Lower leg skin (tissue), 4 donors: Measurements from ENCODE around the gene FRAS1. TPM values are rescaled to one million over a fixed set of nuclear protein-coding genes. Genes with fewer than 3 reads are reported as not detected.

Source experiments
- DNase-seq, 2 donors: peaks; one replicate each; pipeline ENCODE4 v3.0.0-alpha.2; 2019; ENCODE audit warnings: low spot score in 2 of 2
- H3K4me3 ChIP-seq: fragments of 200-600 bp; sonication (generic); 2 replicates; pipeline ENCODE4 v1.5.1; 2017; ENCODE audit warnings: mild to moderate bottlenecking, low read depth; ENCODE audit not compliant: poor library complexity, severe bottlenecking
- POLR2A ChIP-seq, 2 donors: fragments of 450-650 bp; IDR thresholded peaks; one replicate each; pipeline ENCODE4 v1.6.1; 2016 to 2017; ENCODE audit warnings: antibody characterized with exemption in 2 of 2, mild to moderate bottlenecking in 1 of 2, moderate library complexity in 1 of 2
- WGBS, 2 donors: methylation state at CpG; one replicate each; pipeline ENCODE4 v1.1.5; 2018; 5-methylcytosine and 5-hydroxymethylcytosine counted together
- intact Hi-C: fragments of 100-400 bp; cut with DNase I; formaldehyde crosslinking; loops from one replicate; pipeline ENCODE4 v1.15.0; 2023; ENCODE audit warnings: low total_unique reads
- total RNA-seq, 4 donors: library from RNA; depleted of rRNA; stranded (reverse); fragments of >200 nt; gene quantifications; one replicate each; pipeline ENCODE4 v1.1.0, GENCODE V29; 2016
- TF ChIP-seq, protein P1 (sequence below), 3 donors: fragments of 450-650 bp; IDR thresholded peaks; one replicate each; pipeline ENCODE4 v1.5.1; 2016; ENCODE audit warnings: antibody characterized with exemption in 3 of 3, mild to moderate bottlenecking in 3 of 3, moderate library complexity in 2 of 3

Gene FRAS1
- total RNA-seq, 4 donors from 2014 or later: 0.83 to 5.3 (median 3.0) TPM

DNA sequence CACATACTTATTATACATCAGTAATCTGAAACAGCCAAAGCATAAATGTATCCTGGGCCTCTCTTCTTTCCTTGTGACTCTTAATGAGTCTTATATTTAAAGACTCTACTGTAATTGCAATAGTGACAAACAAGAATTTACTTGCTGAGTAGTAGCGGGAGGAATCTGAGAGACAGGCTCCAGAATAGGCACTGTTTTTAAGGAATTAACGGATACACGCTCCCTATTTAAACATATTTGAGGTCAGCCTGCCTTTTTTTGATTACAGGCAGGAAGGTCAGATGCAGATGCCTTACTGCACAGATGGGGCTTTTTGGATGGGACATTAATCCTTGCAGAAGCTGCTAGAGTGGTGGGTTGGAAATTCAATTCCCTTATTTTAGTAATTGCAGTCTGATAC lies 298.2 kb downstream of the FRAS1 start:
- TF ChIP-seq POLR2A (IDR thresholded peaks at IDR 0.05): no peak
- WGBS, 2 donors: 84 to 85% methylated on average over 3 of the region's 3 CpGs
- no peak overlapping the region for H3K4me3 ChIP-seq
- DNase-seq: no peak
- intact Hi-C loops: no loop called here

GRCh38 chr4:78356251-78356786 lies 299.2 kb downstream of the FRAS1 start:
- TF ChIP-seq, protein P1, sequence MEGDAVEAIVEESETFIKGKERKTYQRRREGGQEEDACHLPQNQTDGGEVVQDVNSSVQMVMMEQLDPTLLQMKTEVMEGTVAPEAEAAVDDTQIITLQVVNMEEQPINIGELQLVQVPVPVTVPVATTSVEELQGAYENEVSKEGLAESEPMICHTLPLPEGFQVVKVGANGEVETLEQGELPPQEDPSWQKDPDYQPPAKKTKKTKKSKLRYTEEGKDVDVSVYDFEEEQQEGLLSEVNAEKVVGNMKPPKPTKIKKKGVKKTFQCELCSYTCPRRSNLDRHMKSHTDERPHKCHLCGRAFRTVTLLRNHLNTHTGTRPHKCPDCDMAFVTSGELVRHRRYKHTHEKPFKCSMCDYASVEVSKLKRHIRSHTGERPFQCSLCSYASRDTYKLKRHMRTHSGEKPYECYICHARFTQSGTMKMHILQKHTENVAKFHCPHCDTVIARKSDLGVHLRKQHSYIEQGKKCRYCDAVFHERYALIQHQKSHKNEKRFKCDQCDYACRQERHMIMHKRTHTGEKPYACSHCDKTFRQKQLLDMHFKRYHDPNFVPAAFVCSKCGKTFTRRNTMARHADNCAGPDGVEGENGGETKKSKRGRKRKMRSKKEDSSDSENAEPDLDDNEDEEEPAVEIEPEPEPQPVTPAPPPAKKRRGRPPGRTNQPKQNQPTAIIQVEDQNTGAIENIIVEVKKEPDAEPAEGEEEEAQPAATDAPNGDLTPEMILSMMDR (IDR thresholded peaks at IDR 0.05): no peak
- TF ChIP-seq POLR2A (IDR thresholded peaks at IDR 0.05): no peak

GRCh38 chr4:78357122-78357521 lies 300.0 kb downstream of the FRAS1 start:
- TF ChIP-seq, protein P1 (IDR thresholded peaks at IDR 0.05): no peak
- intact Hi-C loops: no loop called here
- WGBS, 2 donors: 75 to 81% methylated on average over 1 of the region's 1 CpG
- no peak for DNase-seq
- no peak overlapping the region for H3K4me3 ChIP-seq

More at GRCh38 chr4:78356251-78356786, 299.2 kb downstream of the FRAS1 start:
- no peak for DNase-seq
- WGBS, 2 donors: 82 to 85% methylated on average over 2 of the region's 2 CpGs
- intact Hi-C loops: no loop called here
- H3K4me3 ChIP-seq: no peak overlapping the region

DNA sequence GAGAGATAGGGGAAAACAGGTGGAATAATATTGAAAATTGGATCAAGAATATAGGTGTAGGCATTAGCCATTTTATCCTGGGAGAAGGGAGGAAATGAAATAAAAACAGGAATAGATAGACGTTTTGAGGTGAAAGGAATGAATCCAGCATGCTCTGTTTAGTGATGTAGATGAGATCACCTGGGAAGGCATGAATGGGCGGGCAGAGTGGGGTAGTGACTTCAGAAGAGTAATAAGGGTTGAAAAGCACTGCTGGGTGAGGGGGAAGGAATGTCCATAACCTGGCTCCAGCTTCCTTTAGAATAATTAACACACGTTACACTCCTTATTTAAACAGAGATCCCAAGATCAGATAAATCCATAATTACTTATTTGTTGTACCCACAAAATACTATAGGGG lies 303.3 kb downstream of the FRAS1 start:
- 68 to 69% methylated on average over 3 of the region's 3 CpGs for WGBS, 2 donors
- DNase-seq: no peak

GRCh38 chr4:78361621-78362120 lies 304.5 kb downstream of the FRAS1 start:
- DNase-seq: no peak
- intact Hi-C loops: no loop called here
- TF ChIP-seq POLR2A (IDR thresholded peaks at IDR 0.05): no peak
- TF ChIP-seq, protein P1 (IDR thresholded peaks at IDR 0.05): no peak
- 78 to 85% methylated on average over 4 of the region's 4 CpGs for WGBS, 2 donors
- no peak overlapping the region for H3K4me3 ChIP-seq

More for the DNA sequence above, 303.3 kb downstream of the FRAS1 start:
- H3K4me3 ChIP-seq: no peak overlapping the region
- TF ChIP-seq POLR2A (IDR thresholded peaks at IDR 0.05): no peak
- TF ChIP-seq, protein P1 (IDR thresholded peaks at IDR 0.05): no peak
- intact Hi-C loops: no loop called here

DNA sequence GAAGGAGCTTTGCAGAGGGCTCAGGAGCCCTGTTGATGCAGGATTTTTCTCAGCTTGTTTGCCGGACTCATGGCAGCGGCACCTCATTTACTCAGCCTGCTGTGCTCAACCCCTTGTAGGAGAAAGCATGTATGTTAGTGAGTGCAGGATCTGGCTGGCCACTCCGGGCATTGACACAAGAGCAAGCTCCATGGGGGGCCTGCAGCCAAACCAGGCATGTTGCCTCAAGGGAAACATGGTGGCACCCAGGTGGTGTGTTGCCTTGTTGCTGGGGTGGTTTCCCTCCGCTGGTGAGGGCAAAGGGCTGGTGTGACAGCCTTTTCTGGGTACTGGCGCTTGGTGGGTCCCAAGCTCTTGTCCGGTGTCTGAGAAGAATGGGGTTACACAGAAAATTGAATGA lies 305.2 kb downstream of the FRAS1 start:
- no peak for DNase-seq
- TF ChIP-seq, protein P1 (IDR thresholded peaks at IDR 0.05): no peak
- TF ChIP-seq POLR2A (IDR thresholded peaks at IDR 0.05): no peak
- WGBS, 2 donors: 90 to 96% methylated on average over 5 to 6 of the region's 6 CpGs
- intact Hi-C loops: no loop called here
- no peak overlapping the region for H3K4me3 ChIP-seq
